A549 treated with AZD9567 at 1 μM for 4 hours (cell line): ENCODE results near the gene DNM1L. TPM values are rescaled to one million over a fixed set of nuclear protein-coding genes. Genes with fewer than 3 reads are reported as not detected.

Source experiments
- total RNA-seq: library from RNA; stranded (reverse); fragments of 200-300 nt; extraction: Qiagen RNA extraction; gene quantifications from 5 replicates; pipeline ENCODE4 v1.2.3, GENCODE V29; 2022; ENCODE audit not compliant: insufficient read depth

Gene DNM1L
- 53.8 to 64.9 TPM (median 62.9 TPM) in 5 replicates for total RNA-seq

GRCh38 chr12:32679091-32679919 is at the start of gene DNM1L:
Gene DNM1L (plus strand): TSS chr12:32679301. CDS start chr12:32679364, 63 bp downstream.

DNA sequence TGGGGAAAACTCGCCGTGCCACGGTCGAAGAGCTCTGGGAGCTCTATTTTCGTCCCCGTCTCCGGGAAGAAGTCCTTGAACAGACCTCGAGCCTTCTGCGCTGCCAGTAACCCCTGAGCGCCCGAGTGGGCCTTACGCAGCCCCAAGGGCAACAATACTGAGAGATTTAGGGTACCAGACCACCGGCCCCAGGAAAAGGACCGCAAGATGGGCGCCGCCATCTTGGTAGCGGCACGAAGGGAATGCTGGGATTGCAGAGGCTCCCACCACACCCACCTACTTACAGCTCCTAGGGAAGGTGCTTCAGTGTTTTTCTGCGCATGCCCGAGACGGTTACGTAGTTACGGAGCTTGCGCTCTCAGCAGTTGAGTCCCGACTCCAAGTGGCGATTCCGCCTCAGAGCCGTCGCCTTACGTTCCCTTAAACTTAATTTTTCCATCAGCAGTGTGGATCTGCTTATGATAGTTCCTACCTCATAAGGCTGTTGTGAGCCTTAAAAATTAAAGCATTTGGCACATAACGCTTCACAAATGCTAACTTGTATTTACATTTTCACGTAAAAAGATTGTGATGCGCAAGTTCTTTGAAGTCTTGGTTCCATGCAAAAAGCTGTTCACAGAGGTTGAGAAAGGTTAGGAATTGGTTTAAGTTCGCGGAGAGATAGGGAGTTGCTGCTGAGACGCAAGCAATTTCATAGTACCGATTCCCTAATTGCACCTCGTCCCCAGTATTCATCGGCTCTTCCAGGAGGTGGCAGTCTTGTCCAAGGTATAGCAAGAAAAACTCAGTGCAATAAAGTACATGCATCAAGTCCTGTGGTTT is 76.8 kb downstream of the DNM1L start, which contains the start of gene YARS2:
Gene YARS2, minus strand, starts transcription at position 244 of the 822 bp plus-strand sequence. Its CDS starts 23 bp downstream, at position 221.

Other genes with a start within 250 kb of the DNM1L start
- 22.5 to 31.4 TPM (median 29.1 TPM) in 5 replicates for gene YARS2, start 76.6 kb downstream of the DNM1L start, total RNA-seq
- 5.2 to 11.6 TPM (median 5.9 TPM) in 5 replicates for gene PKP2, start 217.5 kb downstream of the DNM1L start, total RNA-seq